Keratinocyte (primary cell): ENCODE measurements around the gene IQGAP3.

Experiments used
- CTCF ChIP-seq, 3 experiments: IDR thresholded peaks in 1 of 3; conservative IDR thresholded peaks in 1 of 3; optimal IDR thresholded peaks in 1 of 3; 2 replicates in 2 of 3; 3 replicates in 1 of 3; pipeline versions ENCODE3 to v1.5.1; 2011; ENCODE audit warnings: low read length in 3 of 3, mild to moderate bottlenecking in 3 of 3, moderate library complexity in 2 of 3, control low read depth in 1 of 3, inconsistent platforms in 1 of 3; ENCODE audit not compliant: insufficient read depth in 2 of 3; ENCODE audit errors: extremely low read depth in 1 of 3
- EZH2 ChIP-seq: IDR thresholded peaks from one replicate; pipeline ENCODE4 v1.6.1; 2012; ENCODE audit warnings: inconsistent platforms, mild to moderate bottlenecking, low read length, moderate library complexity

GRCh38 chr1:156488566-156489165 is 83.7 kb downstream of the IQGAP3 start:
- TF ChIP-seq CTCF (optimal IDR thresholded peaks at IDR 0.05 in 1 of 3, IDR thresholded peaks at IDR 0.05 in 1 of 3, conservative IDR thresholded peaks at IDR 0.05 in 1 of 3; ENCODE audit: extremely low read depth in 1 of 3, insufficient read depth in 2 of 3, low read length in 3 of 3) (no peak), EZH2 (no peak)
